Loucy (cell line): Measurements from ENCODE around the gene MTF2.

Source experiments
- H2AFZ ChIP-seq: fragments of 200-600 bp; sonication (generic); 2 replicates; pipeline ENCODE4 v1.6.0; 2016; ENCODE audit warnings: antibody characterized with exemption, mild to moderate bottlenecking, low read length, moderate library complexity
- H3F3A ChIP-seq: fragments of 200-600 bp; 2 replicates; pipeline ENCODE4 v1.6.0; 2016; ENCODE audit warnings: antibody characterized with exemption, low read depth, mild to moderate bottlenecking
- H3K27me3 ChIP-seq: fragments of 200-600 bp; sonication (generic); 2 replicates; pipeline ENCODE4 v1.6.1; 2014; ENCODE audit warnings: low read length, mild to moderate bottlenecking; ENCODE audit not compliant: insufficient read depth, poor library complexity, severe bottlenecking
- H3K36me3 ChIP-seq: fragments of 200-600 bp; sonication (generic); 2 replicates; pipeline ENCODE4 v1.6.1; 2016; ENCODE audit warnings: low read length; ENCODE audit not compliant: insufficient read depth
- H3K4me1 ChIP-seq: fragments of 200-600 bp; sonication (generic); 2 replicates; pipeline ENCODE4 v1.5.1; 2014; ENCODE audit warnings: low read length, mild to moderate bottlenecking; ENCODE audit not compliant: insufficient read depth, poor library complexity, severe bottlenecking
- H3K4me2 ChIP-seq: fragments of 200-600 bp; sonication (generic); 2 replicates; pipeline ENCODE4 v1.6.0; 2014; ENCODE audit warnings: antibody characterized with exemption, low read length, low read depth, mild to moderate bottlenecking; ENCODE audit not compliant: poor library complexity, severe bottlenecking
- H3K4me3 ChIP-seq: fragments of 200-600 bp; sonication (generic); 2 replicates; pipeline ENCODE4 v1.5.1; 2014; ENCODE audit warnings: low read length, mild to moderate bottlenecking, mixed read lengths; ENCODE audit not compliant: poor library complexity, severe bottlenecking
- H3K79me2 ChIP-seq: fragments of 200-600 bp; sonication (generic); 2 replicates; pipeline ENCODE4 v1.6.1; 2014; ENCODE audit warnings: low read length; ENCODE audit not compliant: insufficient read depth
- H3K9ac ChIP-seq: fragments of 200-600 bp; sonication (generic); 2 replicates; pipeline ENCODE4 v1.6.0; 2014; ENCODE audit warnings: mild to moderate bottlenecking, low read depth, low read length, moderate library complexity; ENCODE audit not compliant: poor library complexity, severe bottlenecking
- H3K9me2 ChIP-seq: fragments of 200-600 bp; sonication (generic); replicated peaks from 2 replicates; pipeline ENCODE4 v1.6.1; 2016; ENCODE audit warnings: low read depth, low read length, mixed read lengths
- H3K9me3 ChIP-seq: fragments of 200-600 bp; sonication (generic); 2 replicates; pipeline ENCODE4 v1.6.1; 2014; ENCODE audit warnings: mild to moderate bottlenecking, antibody characterized with exemption, low read length, low read depth; ENCODE audit not compliant: insufficient read depth
- H4K20me1 ChIP-seq: fragments of 200-600 bp; sonication (generic); 2 replicates; pipeline ENCODE4 v1.6.0; 2014; ENCODE audit warnings: antibody characterized with exemption, low read length, mild to moderate bottlenecking; ENCODE audit not compliant: insufficient read depth, poor library complexity, severe bottlenecking
- EZH2phosphoT487 ChIP-seq: fragments of 200-600 bp; IDR thresholded peaks from 2 replicates; pipeline ENCODE4 v1.6.1; 2018; ENCODE audit warnings: antibody characterized with exemption, mild to moderate bottlenecking, moderate library complexity, borderline replicate concordance
- TF ChIP-seq, protein P1 (sequence below): fragments of 200-600 bp; sonication (generic); conservative IDR thresholded peaks from 2 replicates; pipeline ENCODE4 v1.5.1; 2014; ENCODE audit warnings: mild to moderate bottlenecking, antibody characterized with exemption, low read length

MTF2 gene

DNA sequence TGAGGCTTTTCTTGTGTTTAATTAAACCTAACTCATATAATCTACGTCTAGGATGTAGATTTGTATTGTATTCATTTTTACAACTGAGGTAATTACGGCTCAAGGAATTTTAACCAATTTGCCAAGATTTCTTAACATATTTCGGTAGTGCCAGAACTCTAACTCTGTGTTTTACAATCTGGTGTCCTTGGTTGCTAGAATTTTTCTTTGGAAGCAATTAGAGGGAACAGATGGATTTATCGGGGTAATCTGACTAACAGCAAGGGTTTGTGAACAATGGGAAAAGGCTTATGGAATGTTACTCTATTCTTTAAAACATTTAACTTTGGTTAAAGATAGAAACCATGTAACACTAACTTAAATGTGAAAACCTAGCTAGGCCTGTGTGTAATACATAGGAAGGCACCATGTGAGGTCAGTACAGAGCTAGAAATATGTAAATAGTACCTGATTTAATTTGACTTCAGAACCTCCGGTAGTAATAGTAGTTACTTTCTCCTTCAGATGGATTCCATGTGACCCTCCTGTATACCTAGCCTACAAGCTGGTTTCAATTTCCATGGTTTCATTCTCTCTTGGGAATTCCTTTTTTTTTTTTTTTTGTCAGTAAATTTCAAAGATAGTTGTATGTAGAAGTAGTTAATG, 1.2 kb downstream of the MTF2 start:
- no peaks in the 10 kb centered on the region for H3K9me2 ChIP-seq
- TF ChIP-seq EZH2phosphoT487: no peak
- TF ChIP-seq, protein P1, sequence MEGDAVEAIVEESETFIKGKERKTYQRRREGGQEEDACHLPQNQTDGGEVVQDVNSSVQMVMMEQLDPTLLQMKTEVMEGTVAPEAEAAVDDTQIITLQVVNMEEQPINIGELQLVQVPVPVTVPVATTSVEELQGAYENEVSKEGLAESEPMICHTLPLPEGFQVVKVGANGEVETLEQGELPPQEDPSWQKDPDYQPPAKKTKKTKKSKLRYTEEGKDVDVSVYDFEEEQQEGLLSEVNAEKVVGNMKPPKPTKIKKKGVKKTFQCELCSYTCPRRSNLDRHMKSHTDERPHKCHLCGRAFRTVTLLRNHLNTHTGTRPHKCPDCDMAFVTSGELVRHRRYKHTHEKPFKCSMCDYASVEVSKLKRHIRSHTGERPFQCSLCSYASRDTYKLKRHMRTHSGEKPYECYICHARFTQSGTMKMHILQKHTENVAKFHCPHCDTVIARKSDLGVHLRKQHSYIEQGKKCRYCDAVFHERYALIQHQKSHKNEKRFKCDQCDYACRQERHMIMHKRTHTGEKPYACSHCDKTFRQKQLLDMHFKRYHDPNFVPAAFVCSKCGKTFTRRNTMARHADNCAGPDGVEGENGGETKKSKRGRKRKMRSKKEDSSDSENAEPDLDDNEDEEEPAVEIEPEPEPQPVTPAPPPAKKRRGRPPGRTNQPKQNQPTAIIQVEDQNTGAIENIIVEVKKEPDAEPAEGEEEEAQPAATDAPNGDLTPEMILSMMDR: peak; percentile 72
- H3K4me2 ChIP-seq: peak overlapping the region; percentile 98
- no peaks in the 10 kb centered on the region; the same call in 1 of the 2 replicates for H3F3A ChIP-seq
- peaks cover 4% of the 10 kb centered on the region; the same call in 1 of the 2 replicates for H3K36me3 ChIP-seq
- H3K27me3 ChIP-seq: no peaks in the 10 kb centered on the region
- H3K9me3 ChIP-seq: no peaks in the 10 kb centered on the region
- no peak overlapping the region for H2AFZ ChIP-seq
- H4K20me1 ChIP-seq: peaks cover 60% of the 10 kb centered on the region
- peak overlapping the region; percentile 96 for H3K4me3 ChIP-seq
- peaks cover 44% of the 10 kb centered on the region for H3K4me1 ChIP-seq
- H3K79me2 ChIP-seq: peaks cover 73% of the 10 kb centered on the region
- H3K9ac ChIP-seq: peak overlapping the region; percentile 96

DNA sequence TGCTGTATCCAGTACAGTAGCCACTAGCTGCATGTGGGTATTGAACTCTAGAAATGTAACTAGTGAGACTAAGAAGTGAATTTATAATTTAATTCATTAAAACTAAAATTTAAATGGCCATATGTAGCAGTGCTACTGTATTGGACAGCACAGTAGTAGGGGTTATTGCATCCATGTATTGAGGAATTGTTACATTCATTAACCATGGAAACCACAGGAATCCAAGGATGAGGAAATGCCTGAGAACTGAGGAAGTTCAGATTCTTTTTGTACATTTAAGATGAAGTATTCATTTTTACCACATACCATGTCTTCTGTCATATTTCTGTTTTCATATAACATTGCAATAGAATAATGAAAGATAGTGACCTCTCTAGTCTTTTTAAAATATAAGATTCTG, 2.6 kb downstream of the MTF2 start:
- Histone ChIP-seq H3K79me2 (peaks cover 87% of the 10 kb centered on the region), H3K4me1 (peaks cover 55% of the 10 kb centered on the region), H3K27me3 (no peaks in the 10 kb centered on the region), H2AFZ (no peak overlapping the region), H4K20me1 (peaks cover 74% of the 10 kb centered on the region), H3K4me3 (peak overlapping the region; percentile 96), H3K9me3 (no peaks in the 10 kb centered on the region), H3K4me2 (peak overlapping the region; percentile 98), H3K36me3 (peaks cover 12% of the 10 kb centered on the region), H3F3A (no peaks in the 10 kb centered on the region), H3K9ac (peak overlapping the region; percentile 96), H3K9me2 (no peaks in the 10 kb centered on the region)
- TF ChIP-seq, protein P1: no peak
- no peak for TF ChIP-seq EZH2phosphoT487

DNA sequence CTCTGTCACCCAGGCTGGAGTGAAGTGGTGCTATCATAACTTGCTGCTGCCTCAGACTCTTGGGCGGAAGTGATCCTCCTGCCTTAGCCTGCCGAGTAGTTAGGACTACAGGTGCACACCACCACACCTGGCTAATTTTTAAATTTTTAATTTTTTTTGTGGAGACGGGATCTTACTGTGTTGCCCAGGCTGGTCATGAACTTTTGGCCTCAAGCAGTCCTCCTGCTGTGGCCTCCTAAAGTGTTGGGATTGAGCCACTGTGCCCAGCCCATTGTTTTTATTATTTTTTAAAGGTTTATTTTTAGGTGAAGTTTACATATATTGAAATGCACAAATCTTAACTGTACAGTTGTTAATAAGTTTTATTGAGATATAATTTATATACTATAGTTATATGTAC, 3.2 kb downstream of the MTF2 start:
- Histone ChIP-seq H3K9ac (peak overlapping the region; percentile 96), H2AFZ (no peak overlapping the region), H3K79me2 (peaks cover 93% of the 10 kb centered on the region), H3K4me1 (peaks cover 56% of the 10 kb centered on the region), H3F3A (no peaks in the 10 kb centered on the region), H3K4me2 (peak overlapping the region; percentile 98), H3K27me3 (no peaks in the 10 kb centered on the region), H3K9me2 (no peaks in the 10 kb centered on the region), H3K4me3 (peak overlapping the region; percentile 96), H3K9me3 (no peaks in the 10 kb centered on the region), H4K20me1 (peaks cover 80% of the 10 kb centered on the region), H3K36me3 (peaks cover 15% of the 10 kb centered on the region)
- TF ChIP-seq, protein P1: no peak
- TF ChIP-seq EZH2phosphoT487: no peak
